22Rv1 (cell line): Measurements from ENCODE around the gene GRAMD4.

Experiments used
- ZFX ChIP-seq: fragments of 450-650 bp; IDR thresholded peaks from 2 replicates; pipeline ENCODE4 v1.6.1; 2017; ENCODE audit warnings: antibody characterized with exemption, borderline replicate concordance
- TF ChIP-seq, protein P1 (sequence below): fragments of 450-650 bp; IDR thresholded peaks from 2 replicates; pipeline ENCODE4 v1.5.1; 2017; ENCODE audit warnings: mild to moderate bottlenecking

GRCh38 chr22:46726066-46726985 lies 106.1 kb downstream of the GRAMD4 start:
- TF ChIP-seq, protein P1, sequence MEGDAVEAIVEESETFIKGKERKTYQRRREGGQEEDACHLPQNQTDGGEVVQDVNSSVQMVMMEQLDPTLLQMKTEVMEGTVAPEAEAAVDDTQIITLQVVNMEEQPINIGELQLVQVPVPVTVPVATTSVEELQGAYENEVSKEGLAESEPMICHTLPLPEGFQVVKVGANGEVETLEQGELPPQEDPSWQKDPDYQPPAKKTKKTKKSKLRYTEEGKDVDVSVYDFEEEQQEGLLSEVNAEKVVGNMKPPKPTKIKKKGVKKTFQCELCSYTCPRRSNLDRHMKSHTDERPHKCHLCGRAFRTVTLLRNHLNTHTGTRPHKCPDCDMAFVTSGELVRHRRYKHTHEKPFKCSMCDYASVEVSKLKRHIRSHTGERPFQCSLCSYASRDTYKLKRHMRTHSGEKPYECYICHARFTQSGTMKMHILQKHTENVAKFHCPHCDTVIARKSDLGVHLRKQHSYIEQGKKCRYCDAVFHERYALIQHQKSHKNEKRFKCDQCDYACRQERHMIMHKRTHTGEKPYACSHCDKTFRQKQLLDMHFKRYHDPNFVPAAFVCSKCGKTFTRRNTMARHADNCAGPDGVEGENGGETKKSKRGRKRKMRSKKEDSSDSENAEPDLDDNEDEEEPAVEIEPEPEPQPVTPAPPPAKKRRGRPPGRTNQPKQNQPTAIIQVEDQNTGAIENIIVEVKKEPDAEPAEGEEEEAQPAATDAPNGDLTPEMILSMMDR = no peak
- no peak for TF ChIP-seq ZFX
